Fibroblast of skin of left biceps (primary cell): ENCODE measurements around the gene DEFB128.

Experiments used
- DNase-seq, 2 experiments: peaks; one replicate each; pipeline ENCODE4 v3.0.0-alpha.2; 2013; ENCODE audit warnings: low read depth in 2 of 2

DEFB128 gene

DNA sequence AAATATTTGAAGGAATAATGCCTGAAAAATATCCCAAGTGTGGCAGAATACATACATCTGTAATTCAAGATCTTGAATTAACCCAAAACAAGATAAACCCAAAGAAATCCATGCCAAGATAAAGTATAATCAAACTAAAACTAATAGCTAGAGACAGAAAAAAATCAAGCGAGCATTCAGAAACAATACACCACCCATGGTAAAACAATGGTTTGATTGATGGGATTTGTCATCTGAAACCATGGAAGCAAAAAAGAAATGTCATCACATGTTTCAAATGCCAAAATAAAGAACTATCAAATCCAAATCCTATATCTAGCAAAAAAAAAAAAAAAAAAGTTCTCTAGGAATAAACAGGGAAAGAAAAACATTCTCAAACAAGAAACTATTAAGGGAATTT, 37.4 kb downstream of the DEFB128 start:
- DNase-seq: no peak

DNA sequence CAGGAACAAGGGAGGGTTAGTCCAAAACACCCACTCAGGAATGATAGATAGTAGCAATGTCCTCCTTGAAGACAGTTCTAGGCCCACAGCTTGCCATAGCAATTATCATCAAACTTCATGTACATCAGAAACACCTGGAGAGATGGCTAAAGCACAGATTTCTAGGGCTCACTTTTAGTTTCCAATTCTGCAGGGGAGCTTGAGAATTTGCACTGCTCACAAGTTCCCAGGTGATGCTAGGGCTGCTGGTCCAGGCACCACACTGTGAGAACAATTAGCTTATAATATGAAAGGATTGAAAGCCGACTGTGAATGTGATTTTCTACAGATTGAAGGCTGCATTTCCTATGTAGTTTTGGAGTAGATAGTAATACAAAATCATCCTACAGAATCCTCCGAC, 43.6 kb downstream of the DEFB128 start:
- no peak for DNase-seq

DNA sequence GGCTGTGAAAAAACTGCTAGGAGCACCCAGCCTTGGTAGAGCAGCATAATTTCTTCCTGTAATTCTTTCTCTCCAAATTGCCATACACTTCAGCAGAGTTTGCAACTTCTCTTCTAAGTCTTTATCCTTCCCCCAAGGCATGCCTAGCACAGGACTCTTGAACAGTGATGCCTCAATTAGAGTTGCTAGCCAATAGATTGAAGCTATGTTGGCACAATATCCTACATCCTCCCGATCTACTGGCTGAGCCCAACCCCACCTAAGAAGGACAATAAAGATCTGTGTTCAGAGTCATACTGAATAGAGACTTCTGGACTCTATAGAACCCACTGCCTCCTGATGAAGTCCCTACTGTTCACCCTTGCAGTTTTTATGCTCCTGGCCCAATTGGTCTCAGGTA, 47.2 kb downstream of the DEFB128 start, which contains the start of gene DEFB126:
Gene DEFB126 (plus strand): TSS at position 301 of the 400 bp plus-strand sequence. CDS start 39 bp downstream, at position 340.
- DNase-seq: no peak
